CD4-positive, alpha-beta T cell treated with Interleukin-12 subunit alpha and Interleukin-12 subunit beta, for 1 hour (primary cell): ENCODE measurements around the gene RTKN.
"Not testable (repeated sequence)": the region's sequence is repeated elsewhere in the genome, so short reads cannot be mapped to it uniquely, and the experiment has no call there.

Experiments
- DNase-seq: peaks from one replicate; pipeline ENCODE4 v3.0.0-alpha.2; 2020

Gene RTKN

GRCh38 chr2:74441690-74442482 is at the start of gene RTKN:
Gene RTKN (minus strand): TSS chr2:74441937. CDS start chr2:74441816, 121 bp downstream.
- DNase-seq, result peak; percentile 50

GRCh38 chr2:74489906-74490305 is 48.2 kb upstream of the RTKN start:
- no peak for DNase-seq

- DNase-seq, result no peak
Observed at GRCh38 chr2:74488643-74489481, 47.1 kb upstream of the RTKN start.

- DNase-seq, result no peak
Observed at GRCh38 chr2:74486141-74486540, 44.4 kb upstream of the RTKN start.

- not testable (repeated sequence) for DNase-seq
Observed at GRCh38 chr2:74483675-74484164, 42.0 kb upstream of the RTKN start.

GRCh38 chr2:74482801-74483674 is 41.3 kb upstream of the RTKN start, which contains the start of the genes CCDC142 and TTC31:
Gene CCDC142 (minus strand): TSS chr2:74482998. CDS start chr2:74482837, 161 bp downstream.
Gene TTC31 (plus strand): TSS chr2:74483081. CDS start chr2:74483096, 15 bp downstream.
- peak; percentile 95 for DNase-seq

- DNase-seq, result peak; percentile 65
Observed at GRCh38 chr2:74481961-74482800, 40.4 kb upstream of the RTKN start.

- no peak for DNase-seq
Observed at GRCh38 chr2:74481431-74481830, 39.7 kb upstream of the RTKN start.

- DNase-seq, result no peak
Observed at GRCh38 chr2:74474899-74475298, 33.2 kb upstream of the RTKN start.

GRCh38 chr2:74474481-74474880 is 32.7 kb upstream of the RTKN start:
- no peak for DNase-seq

- DNase-seq, result no peak
Observed at GRCh38 chr2:74472945-74473258, 31.2 kb upstream of the RTKN start.

- DNase-seq, result peak; percentile 96
Observed at GRCh38 chr2:74472086-74472944, 30.6 kb upstream of the RTKN start, which contains the start of gene MRPL53. Gene MRPL53 (minus strand): TSS chr2:74472680. CDS start chr2:74472660, 20 bp downstream.

GRCh38 chr2:74471332-74472065 is 29.8 kb upstream of the RTKN start:
- DNase-seq, result no peak

GRCh38 chr2:74470742-74471141 is 29.0 kb upstream of the RTKN start:
- not testable (repeated sequence) for DNase-seq

GRCh38 chr2:74464406-74464805 is 22.7 kb upstream of the RTKN start:
- no peak for DNase-seq

- DNase-seq, result no peak
Observed at GRCh38 chr2:74462786-74463105, 21.0 kb upstream of the RTKN start.

- no peak for DNase-seq
Observed at GRCh38 chr2:74462054-74462785, 20.5 kb upstream of the RTKN start.

GRCh38 chr2:74461187-74462053 is 19.7 kb upstream of the RTKN start:
- DNase-seq, result no peak
